H9 (cell line): ENCODE measurements around the gene CMSS1. TPM values are rescaled to one million over a fixed set of nuclear protein-coding genes. Genes with fewer than 3 reads are reported as not detected.

ENCODE experiments used
- DNase-seq: peaks from one replicate; pipeline ENCODE4 v3.0.0-alpha.2; 2017
- H2AFZ ChIP-seq: one replicate; pipeline ENCODE4 v1.6.1; 2013; ENCODE audit warnings: mild to moderate bottlenecking, low read length, control low read depth, moderate library complexity
- H2AK5ac ChIP-seq: 2 replicates; pipeline ENCODE4 v1.6.1; 2013; ENCODE audit warnings: low read length, control low read depth, mixed read lengths; ENCODE audit not compliant: insufficient read length
- H2BK120ac ChIP-seq: one replicate; pipeline ENCODE4 v1.6.1; 2013; ENCODE audit warnings: low read depth, mild to moderate bottlenecking, low read length, control low read depth, inconsistent platforms; ENCODE audit not compliant: poor library complexity, severe bottlenecking
- H2BK12ac ChIP-seq: 2 replicates; pipeline ENCODE4 v1.6.1; 2013; ENCODE audit warnings: low read length, control low read depth, mixed read lengths, low read depth; ENCODE audit not compliant: insufficient read length
- H2BK15ac ChIP-seq: 2 replicates; pipeline ENCODE4 v1.6.1; 2013; ENCODE audit warnings: low read depth, low read length, control low read depth
- H2BK20ac ChIP-seq: one replicate; pipeline ENCODE4 v1.6.1; 2013; ENCODE audit warnings: low read depth, mild to moderate bottlenecking, low read length, control low read depth, inconsistent platforms; ENCODE audit not compliant: poor library complexity, severe bottlenecking
- H2BK5ac ChIP-seq: 2 replicates; pipeline ENCODE4 v1.6.1; 2013; ENCODE audit warnings: low read length, control low read depth, mixed read lengths; ENCODE audit not compliant: insufficient read length
- H3K14ac ChIP-seq: 2 replicates; pipeline ENCODE4 v1.6.1; 2013; ENCODE audit warnings: low read length, control low read depth; ENCODE audit not compliant: insufficient read depth
- H3K18ac ChIP-seq: 2 replicates; pipeline ENCODE4 v1.6.1; 2013; ENCODE audit warnings: low read depth, mild to moderate bottlenecking, mixed read lengths, low read length, control low read depth; ENCODE audit not compliant: insufficient read length
- H3K23ac ChIP-seq: 2 replicates; pipeline ENCODE4 v1.6.1; 2013; ENCODE audit warnings: low read length, control low read depth, mixed read lengths, low read depth; ENCODE audit not compliant: insufficient read length
- H3K23me2 ChIP-seq: 2 replicates; pipeline ENCODE4 v1.6.1; 2013; ENCODE audit warnings: low read depth, mild to moderate bottlenecking, mixed read lengths, low read length, control low read depth; ENCODE audit not compliant: insufficient read length, poor library complexity, severe bottlenecking
- H3K27ac ChIP-seq: 2 replicates; pipeline ENCODE4 v1.5.1; 2013; ENCODE audit warnings: low read length, control low read depth, mixed read lengths, low read depth; ENCODE audit not compliant: insufficient read length
- H3K27me3 ChIP-seq: 2 replicates; pipeline ENCODE4 v1.6.1; 2013; ENCODE audit warnings: low read length, control low read depth, inconsistent platforms; ENCODE audit not compliant: insufficient read depth
- H3K4ac ChIP-seq: 2 replicates; pipeline ENCODE4 v1.6.1; 2013; ENCODE audit warnings: low read depth, mild to moderate bottlenecking, control low read depth, inconsistent platforms, low read length, moderate library complexity
- H3K4me1 ChIP-seq: 2 replicates; pipeline ENCODE4 v1.6.1; 2013; ENCODE audit warnings: low read length, control low read depth, inconsistent platforms; ENCODE audit not compliant: insufficient read depth
- H3K4me2 ChIP-seq: 2 replicates; pipeline ENCODE4 v1.6.1; 2013; ENCODE audit warnings: low read length, control low read depth, mixed read lengths; ENCODE audit not compliant: insufficient read length, insufficient read depth
- H3K56ac ChIP-seq: 2 replicates; pipeline ENCODE4 v1.6.1; 2013; ENCODE audit warnings: low read depth, mild to moderate bottlenecking, mixed read lengths, low read length, control low read depth; ENCODE audit not compliant: insufficient read length
- H3K79me1 ChIP-seq: 2 replicates; pipeline ENCODE4 v1.6.1; 2013; ENCODE audit warnings: low read depth, mild to moderate bottlenecking, moderate library complexity, low read length, control low read depth, inconsistent platforms; ENCODE audit not compliant: insufficient read depth, poor library complexity, severe bottlenecking
- H3K79me2 ChIP-seq: 2 replicates; pipeline ENCODE4 v1.6.1; 2013; ENCODE audit warnings: low read length, control low read depth, inconsistent platforms; ENCODE audit not compliant: insufficient read depth
- H3K9ac ChIP-seq: 2 replicates; pipeline ENCODE4 v1.6.1; 2013; ENCODE audit warnings: low read length, control low read depth, mixed read lengths; ENCODE audit not compliant: insufficient read length; ENCODE audit errors: extremely low read depth
- H3K9me3 ChIP-seq: one replicate; pipeline ENCODE4 v1.6.1; 2013; ENCODE audit warnings: low read depth, low read length, inconsistent platforms; ENCODE audit not compliant: control insufficient read depth
- H3T11ph ChIP-seq: one replicate; pipeline ENCODE4 v1.6.1; 2013; ENCODE audit warnings: mild to moderate bottlenecking, low read length, control low read depth, inconsistent platforms
- H4K20me1 ChIP-seq: one replicate; pipeline ENCODE4 v1.6.1; 2013; ENCODE audit not compliant: control insufficient read depth, insufficient read length, insufficient read depth
- H4K5ac ChIP-seq: 2 replicates; pipeline ENCODE4 v1.6.1; 2013; ENCODE audit warnings: low read depth, mild to moderate bottlenecking, mixed read lengths, low read length, control low read depth; ENCODE audit not compliant: insufficient read length
- H4K8ac ChIP-seq: replicated peaks from 2 replicates; pipeline ENCODE4 v1.6.1; 2013; ENCODE audit warnings: low read length, control low read depth, mixed read lengths, low read depth; ENCODE audit not compliant: insufficient read length
- H4K91ac ChIP-seq: 2 replicates; pipeline ENCODE4 v1.6.1; 2013; ENCODE audit warnings: low read depth, mild to moderate bottlenecking, moderate library complexity, mixed read lengths, low read length, control low read depth; ENCODE audit not compliant: insufficient read length
- H3K27ac Mint-ChIP-seq, 3 experiments: 2 replicates in 2 of 3; 3 replicates in 1 of 3; pipeline ENCODE4 v1.8.0; 2020 to 2021; ENCODE audit warnings: mixed read lengths in 3 of 3, mild to moderate bottlenecking in 1 of 3, moderate library complexity in 1 of 3
- H3K27me3 Mint-ChIP-seq: 2 replicates; pipeline ENCODE4 v1.8.0; 2021; ENCODE audit warnings: low read depth, mild to moderate bottlenecking, moderate library complexity, mixed read lengths
- H3K36me3 Mint-ChIP-seq, 3 experiments: 2 replicates in 2 of 3; 3 replicates in 1 of 3; pipeline ENCODE4 v1.8.0; 2020 to 2021; ENCODE audit warnings: low read depth in 3 of 3, mixed read lengths in 3 of 3; ENCODE audit not compliant: insufficient read depth in 1 of 3
- H3K4me1 Mint-ChIP-seq, 2 experiments: 2 replicates each; pipeline ENCODE4 v1.8.0; 2020; ENCODE audit warnings: mixed read lengths in 2 of 2
- H3K4me3 Mint-ChIP-seq, 2 experiments: 2 replicates in 1 of 2; 3 replicates in 1 of 2; pipeline ENCODE4 v1.8.0; 2020 to 2021; ENCODE audit warnings: mild to moderate bottlenecking in 2 of 2, mixed read lengths in 2 of 2, moderate library complexity in 1 of 2
- H3K9me3 Mint-ChIP-seq, 2 experiments: 2 replicates in 1 of 2; 3 replicates in 1 of 2; pipeline ENCODE4 v1.8.0; 2020; ENCODE audit warnings: mild to moderate bottlenecking in 2 of 2, mixed read lengths in 2 of 2, moderate library complexity in 1 of 2
- WGBS: extraction: QIAGEN DNeasy Blood & Tissue Kit; methylation state at CpG from one replicate; pipeline ENCODE4 v1.1.7; 2013; ENCODE audit warnings: missing lambda C conversion rate, low lambda C conversion rate, mixed read lengths; ENCODE audit not compliant: insufficient read length; ENCODE audit errors: extremely low coverage; 5-methylcytosine and 5-hydroxymethylcytosine counted together
- total RNA-seq: library from RNA; stranded (reverse); gene quantifications from 2 replicates; pipeline ENCODE4 v1.2.1, GENCODE V29; 2021
- TF ChIP-seq, protein P1 (sequence below): fragments of 200-600 bp; sonication (generic); conservative IDR thresholded peaks from 3 replicates; pipeline ENCODE4 v1.8.0; 2021; ENCODE audit warnings: antibody characterized with exemption, mild to moderate bottlenecking

CMSS1 gene
- total RNA-seq, 1 experiment from 2014 or later = 61.8 TPM

DNA sequence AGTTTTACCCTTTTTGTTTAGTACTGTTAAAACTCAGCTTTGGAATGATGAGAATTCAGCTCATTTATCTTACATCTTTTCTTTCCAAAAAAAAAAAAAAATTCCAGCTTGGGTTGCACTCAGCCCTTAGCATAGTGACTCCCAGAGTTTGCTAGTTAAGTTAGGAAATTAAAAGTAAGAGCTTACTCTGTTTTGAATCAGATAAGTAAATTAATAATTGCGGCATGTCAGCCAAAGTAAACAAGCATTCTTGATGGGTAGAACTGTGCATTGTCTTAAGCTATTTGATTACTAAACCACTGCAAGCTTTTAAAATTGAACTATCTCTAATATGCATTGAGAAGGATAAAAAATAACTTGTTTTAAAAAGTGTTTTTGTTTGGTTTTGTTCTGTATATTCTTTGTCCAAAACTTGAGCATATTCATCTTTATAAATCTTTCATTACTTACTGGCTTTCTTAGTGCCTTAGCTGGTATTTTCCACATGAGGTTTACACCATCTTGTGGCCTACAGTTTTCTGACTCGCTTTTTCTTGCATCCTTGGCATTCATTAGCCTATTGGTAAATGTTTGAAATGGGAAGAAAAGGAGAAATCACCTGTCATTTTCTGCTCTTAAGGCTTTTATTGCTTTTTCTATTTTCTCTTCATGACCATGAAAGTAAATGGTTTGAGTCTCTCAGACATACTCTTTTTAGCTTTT is 189.1 kb downstream of the CMSS1 start:
- Histone ChIP-seq H3K23me2 (no peaks in the 10 kb centered on the region), H2BK15ac (no peak overlapping the region), H3K4ac (no peak overlapping the region), H3K79me2 (no peaks in the 10 kb centered on the region), H2BK120ac (no peak overlapping the region), H3K27me3 (no peaks in the 10 kb centered on the region), H2AK5ac (no peak overlapping the region), H3K56ac (no peak overlapping the region), H2BK20ac (no peak overlapping the region), H4K20me1 (no peaks in the 10 kb centered on the region), H4K91ac (no peak overlapping the region), H3K27ac (no peak overlapping the region), H3T11ph (no peak overlapping the region), H3K23ac (no peak overlapping the region), H4K5ac (no peak overlapping the region), H4K8ac (no peak overlapping the region), H3K4me1 (peaks cover 4% of the 10 kb centered on the region), H3K14ac (no peak overlapping the region), H3K18ac (no peak overlapping the region), H3K4me2 (no peak overlapping the region), H2AFZ (no peak overlapping the region), H2BK5ac (no peak overlapping the region), H2BK12ac (no peak overlapping the region), H3K9me3 (no peaks in the 10 kb centered on the region), H3K9ac (no peak overlapping the region), H3K79me1 (peaks cover 3% of the 10 kb centered on the region)
- Mint-ChIP-seq H3K27ac (no peak overlapping the region; a peak in 1 of 7 replicates), H3K4me3 (no peak overlapping the region), H3K4me1 (peaks cover 18 to 28% of the 10 kb centered on the region in 2 experiments), H3K27me3 (no peaks in the 10 kb centered on the region), H3K9me3 (no peaks in the 10 kb centered on the region), H3K36me3 (no peaks in the 10 kb centered on the region)
- TF ChIP-seq, protein P1, sequence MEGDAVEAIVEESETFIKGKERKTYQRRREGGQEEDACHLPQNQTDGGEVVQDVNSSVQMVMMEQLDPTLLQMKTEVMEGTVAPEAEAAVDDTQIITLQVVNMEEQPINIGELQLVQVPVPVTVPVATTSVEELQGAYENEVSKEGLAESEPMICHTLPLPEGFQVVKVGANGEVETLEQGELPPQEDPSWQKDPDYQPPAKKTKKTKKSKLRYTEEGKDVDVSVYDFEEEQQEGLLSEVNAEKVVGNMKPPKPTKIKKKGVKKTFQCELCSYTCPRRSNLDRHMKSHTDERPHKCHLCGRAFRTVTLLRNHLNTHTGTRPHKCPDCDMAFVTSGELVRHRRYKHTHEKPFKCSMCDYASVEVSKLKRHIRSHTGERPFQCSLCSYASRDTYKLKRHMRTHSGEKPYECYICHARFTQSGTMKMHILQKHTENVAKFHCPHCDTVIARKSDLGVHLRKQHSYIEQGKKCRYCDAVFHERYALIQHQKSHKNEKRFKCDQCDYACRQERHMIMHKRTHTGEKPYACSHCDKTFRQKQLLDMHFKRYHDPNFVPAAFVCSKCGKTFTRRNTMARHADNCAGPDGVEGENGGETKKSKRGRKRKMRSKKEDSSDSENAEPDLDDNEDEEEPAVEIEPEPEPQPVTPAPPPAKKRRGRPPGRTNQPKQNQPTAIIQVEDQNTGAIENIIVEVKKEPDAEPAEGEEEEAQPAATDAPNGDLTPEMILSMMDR = no peak
- DNase-seq = no peak
- WGBS = no CpG with 5 or more reads among the region's 2 CpGs
